IMR-90 (cell line): ENCODE measurements around the gene ETV6. TPM values are rescaled to one million over a fixed set of nuclear protein-coding genes. Genes with fewer than 3 reads are reported as not detected.

ENCODE experiments used
- ATAC-seq: fragments of 200-7000 bp; cut with Tn5 transposase; 2 replicates; pipeline ENCODE4 v1.9.1; 2020; ENCODE audit warnings: low read depth, mild to moderate bottlenecking, moderate library complexity
- BruUV-seq: library from RNA; stranded (reverse); fragments of 400-500 nt; replicated peaks from 2 replicates; lab custom pipeline; 2021; lab: Mats Ljungman, UMichigan
- CTCF ChIA-PET: fragments of 300-600 bp; formaldehyde crosslinking; extraction: SDS; loops from one replicate; lab custom pipeline; 2021; ENCODE audit warnings: antibody characterized with exemption; lab: Yijun Ruan, JAX
- POLR2A ChIA-PET: fragments of 300-600 bp; sonication (Branson Sonifier 250); formaldehyde crosslinking; loops from one replicate; lab custom pipeline; 2022; ENCODE audit warnings: antibody characterized with exemption; ENCODE audit not compliant: unreplicated experiment; lab: Charles Lee
- DNase-seq: peaks from one replicate; pipeline ENCODE4 v3.0.0; 2013
- H2AFZ ChIP-seq: replicated peaks from 2 replicates; pipeline ENCODE3; 2013; ENCODE audit warnings: low read length, mild to moderate bottlenecking; ENCODE audit not compliant: poor library complexity
- H2AK5ac ChIP-seq: 2 replicates; pipeline ENCODE4 v1.6.1; 2013; ENCODE audit warnings: low read depth, low read length, inconsistent platforms
- H2AK9ac ChIP-seq: replicated peaks from 2 replicates; pipeline ENCODE3; 2013; ENCODE audit warnings: mild to moderate bottlenecking, low read depth, low read length, moderate library complexity; ENCODE audit not compliant: poor library complexity
- H2BK120ac ChIP-seq: 2 replicates; pipeline ENCODE4 v1.6.1; 2013; ENCODE audit warnings: low read depth, low read length, inconsistent platforms
- H2BK15ac ChIP-seq: 3 replicates; pipeline ENCODE4 v1.6.1; 2013; ENCODE audit warnings: low read depth, low read length, inconsistent platforms
- H2BK20ac ChIP-seq: 2 replicates; pipeline ENCODE4 v1.6.1; 2013; ENCODE audit warnings: low read depth, mild to moderate bottlenecking, inconsistent platforms, low read length, moderate library complexity
- H2BK5ac ChIP-seq: 2 replicates; pipeline ENCODE4 v1.6.1; 2013; ENCODE audit warnings: mild to moderate bottlenecking, low read depth, low read length, inconsistent platforms; ENCODE audit not compliant: poor library complexity, severe bottlenecking
- H3K14ac ChIP-seq: replicated peaks from 2 replicates; pipeline ENCODE4 v1.6.1; 2013; ENCODE audit warnings: low read depth, low read length, inconsistent platforms
- H3K18ac ChIP-seq: 2 replicates; pipeline ENCODE4 v1.6.1; 2013; ENCODE audit warnings: low read depth, low read length, control low read depth
- H3K23ac ChIP-seq: 2 replicates; pipeline ENCODE4 v1.6.1; 2013; ENCODE audit warnings: low read depth, low read length, inconsistent platforms
- H3K27ac ChIP-seq: 2 replicates; pipeline ENCODE4 v1.5.1; 2013; ENCODE audit warnings: mild to moderate bottlenecking, control low read depth, low read length; ENCODE audit not compliant: insufficient read depth
- H3K27me3 ChIP-seq: 2 replicates; pipeline ENCODE4 v1.6.1; 2013; ENCODE audit warnings: low read length; ENCODE audit not compliant: control insufficient read depth, insufficient read depth
- H3K36me3 ChIP-seq: 2 replicates; pipeline ENCODE4 v1.6.1; 2013; ENCODE audit warnings: low read length, mixed read lengths; ENCODE audit not compliant: control insufficient read depth, insufficient read depth
- H3K4ac ChIP-seq: 2 replicates; pipeline ENCODE4 v1.6.1; 2013; ENCODE audit warnings: low read depth, low read length, inconsistent platforms
- H3K4me1 ChIP-seq: 2 replicates; pipeline ENCODE4 v1.6.1; 2013; ENCODE audit warnings: low read length, mixed read lengths; ENCODE audit not compliant: control insufficient read depth, insufficient read depth
- H3K4me2 ChIP-seq: 2 replicates; pipeline ENCODE4 v1.6.1; 2013; ENCODE audit warnings: low read depth, mild to moderate bottlenecking, control low read depth, low read length, moderate library complexity
- H3K4me3 ChIP-seq: 2 replicates; pipeline ENCODE4 v1.5.1; 2013; ENCODE audit warnings: low read depth, mild to moderate bottlenecking, control low read depth, low read length, moderate library complexity; ENCODE audit not compliant: insufficient read depth
- H3K56ac ChIP-seq: 2 replicates; pipeline ENCODE4 v1.6.1; 2013; ENCODE audit warnings: low read length, inconsistent platforms; ENCODE audit not compliant: insufficient read depth; ENCODE audit errors: extremely low read depth
- H3K79me1 ChIP-seq, 2 experiments: 2 replicates each; pipeline ENCODE4 v1.6.1; 2013; ENCODE audit warnings: low read length in 2 of 2, inconsistent platforms in 1 of 2, low read depth in 1 of 2
- H3K9ac ChIP-seq: 2 replicates; pipeline ENCODE4 v1.6.1; 2013; ENCODE audit warnings: low read depth, low read length, control low read depth
- H3K9me1 ChIP-seq: 2 replicates; pipeline ENCODE4 v1.6.1; 2013; ENCODE audit warnings: low read length, inconsistent platforms; ENCODE audit not compliant: insufficient read depth
- H3K9me3 ChIP-seq: 2 replicates; pipeline ENCODE4 v1.6.1; 2013; ENCODE audit warnings: low read length; ENCODE audit not compliant: control insufficient read depth, insufficient read depth
- H4K20me1 ChIP-seq: 2 replicates; pipeline ENCODE4 v1.6.1; 2013; ENCODE audit warnings: low read length, inconsistent platforms; ENCODE audit not compliant: insufficient read depth
- H4K5ac ChIP-seq: 2 replicates; pipeline ENCODE4 v1.6.1; 2013; ENCODE audit warnings: mild to moderate bottlenecking, low read depth, low read length, control low read depth
- H4K8ac ChIP-seq, 2 experiments: 2 replicates each; pipeline ENCODE4 v1.6.1; 2013; ENCODE audit warnings: low read depth in 2 of 2, low read length in 2 of 2, control low read depth in 1 of 2, inconsistent platforms in 1 of 2
- H4K91ac ChIP-seq: 2 replicates; pipeline ENCODE4 v1.6.1; 2013; ENCODE audit warnings: low read depth, low read length, inconsistent platforms; ENCODE audit not compliant: insufficient read depth
- MAFK ChIP-seq: IDR thresholded peaks from 2 replicates; pipeline ENCODE4 v1.6.1; 2012; ENCODE audit warnings: low read depth, low read length, improper control_type of control experiment
- MAZ ChIP-seq: IDR thresholded peaks from 2 replicates; pipeline ENCODE4 v1.6.1; 2012; ENCODE audit warnings: low read depth, mild to moderate bottlenecking, low read length, improper control_type of control experiment, moderate library complexity, borderline replicate concordance
- WGBS, 2 experiments: methylation state at CpG; one replicate each; pipeline versions ENCODE4 v1.1.5 to v1.1.7; 2013; ENCODE audit warnings: missing lambda C conversion rate in 2 of 2; ENCODE audit not compliant: insufficient read length in 1 of 2; ENCODE audit errors: extremely low coverage in 2 of 2; 5-methylcytosine and 5-hydroxymethylcytosine counted together
- dilution Hi-C: fragments of 300-500 bp; cut with HindIII; formaldehyde crosslinking; loops from one replicate; pipeline ENCODE4 v1.14.3; 2018; ENCODE audit warnings: low sequenced_read_pairs; ENCODE audit not compliant: unreplicated experiment
- in situ Hi-C: fragments of 300-500 bp; cut with MboI; formaldehyde crosslinking; loops from 3 replicates; pipeline ENCODE4 v1.14.3; 2019; ENCODE audit warnings: low sequenced_read_pairs, inconsistent platforms, mixed read lengths
- intact Hi-C: fragments of 100-400 bp; cut with micrococcal nuclease; formaldehyde crosslinking; loops from 2 replicates; pipeline ENCODE4 v1.10.0; 2022
- polyA plus RNA-seq, 3 experiments: library from polyadenylated mRNA; depleted of rRNA; stranded (reverse); fragments of >200 nt; gene quantifications; 2 replicates each; pipeline ENCODE4 v1.2.3, GENCODE V29; 2012; ENCODE audit warnings: low replicate concordance in 1 of 3
- total RNA-seq: library from RNA; depleted of rRNA; stranded (reverse); fragments of >200 nt; gene quantifications from 2 replicates; pipeline ENCODE4 v1.2.3, GENCODE V29; 2012

ETV6 gene
- total and polyA plus RNA-seq, 2 of the 4 experiments (the other 2 are of a cell fraction): 8.4 to 9.9 TPM

GRCh38 chr12:11730299-11731041 is 81.0 kb downstream of the ETV6 start:
- no peak for TF ChIP-seq MAFK
- no peak for TF ChIP-seq MAZ
- 100% methylated on average over 3 of the region's 8 CpGs; no CpG with 5 or more reads in 1 of the 2 experiments for WGBS, 2 experiments
- H3K79me1 ChIP-seq: peaks cover 55 to 91% of the 10 kb centered on the region in 2 experiments
- no peak for ATAC-seq
- H2AK5ac ChIP-seq: peak overlapping the region; percentile 72
- H4K8ac ChIP-seq: peak overlapping the region; percentile 18 to 69; a peak in 3 of 4 replicates
- dilution Hi-C loops: no loop called here
- H2BK15ac ChIP-seq: peak overlapping the region; percentile 63; the same call in 2 of the 3 replicates
- peak overlapping the region; percentile 29 for H3K27ac ChIP-seq
- peaks cover 12% of the 10 kb centered on the region for H3K4me1 ChIP-seq
- H2BK20ac ChIP-seq: peak overlapping the region; percentile 71
- no peak overlapping the region for H3K9ac ChIP-seq
- H3K4me3 ChIP-seq: no peak overlapping the region
- peak overlapping the region; percentile 51 for H2AK9ac ChIP-seq
- H2BK5ac ChIP-seq: peak overlapping the region; percentile 36
- H3K4ac ChIP-seq: peak overlapping the region; percentile 87
- peak overlapping the region; percentile 71; the same call in 1 of the 2 replicates for H3K23ac ChIP-seq
- no peak overlapping the region; the same call in 1 of the 2 replicates for H4K5ac ChIP-seq
- 0 out of 2 replicates have a peak overlapping the region, but pooled peaks have one; percentile 37 for H3K18ac ChIP-seq
- no peak overlapping the region for H3K4me2 ChIP-seq
- CTCF ChIA-PET: interaction anchor here (0.5 kb wide), 1 partner anchor 45 kb away, joined by 5 read pairs; no protein-coding TSS in a partner anchor
- H3K36me3 ChIP-seq: no peaks in the 10 kb centered on the region
- no peak overlapping the region for H3K56ac ChIP-seq
- H2AFZ ChIP-seq: no peak overlapping the region
- in situ Hi-C loops: no loop called here
- H3K27me3 ChIP-seq: no peaks in the 10 kb centered on the region
- intact Hi-C loops: no loop called here
- no peaks in the 10 kb centered on the region for H4K20me1 ChIP-seq
- no peak for DNase-seq
- peak overlapping the region; percentile 75 for H2BK120ac ChIP-seq
- peaks cover 20% of the 10 kb centered on the region for H3K9me1 ChIP-seq
- POLR2A ChIA-PET: no interaction called here
- no TSS peak for BruUV-seq
- H3K14ac ChIP-seq: peak overlapping the region; percentile 73
- peak overlapping the region; percentile 53 for H4K91ac ChIP-seq
- no peaks in the 10 kb centered on the region for H3K9me3 ChIP-seq
